MM.1S (cell line): Measurements from ENCODE around the gene DYRK1B.

ENCODE experiments used
- CTCF ChIP-seq: fragments of 300-600 bp; sonication (generic); IDR thresholded peaks from 2 replicates; pipeline ENCODE4 v1.5.1; 2016; ENCODE audit warnings: antibody characterized with exemption, low read length, mixed read lengths
- EZH2 ChIP-seq: fragments of 300-600 bp; sonication (generic); optimal IDR thresholded peaks from 2 replicates; pipeline ENCODE3; 2017; ENCODE audit warnings: low read depth, mild to moderate bottlenecking, antibody characterized with exemption, low read length, mixed read lengths
- EZH2phosphoT487 ChIP-seq: fragments of 300-600 bp; sonication (generic); IDR thresholded peaks from 2 replicates; pipeline ENCODE4 v1.6.1; 2018; ENCODE audit warnings: antibody characterized with exemption, low read length

- TF ChIP-seq CTCF (no peak), EZH2 (no peak), EZH2phosphoT487 (no peak)
These were observed 15.3 kb downstream of the DYRK1B start for GRCh38 chr19:39818626-39819097.
